Activated CD4-positive, alpha-beta T cell treated with anti-CD3 and anti-CD28 coated beads, Interleukin-2, amount 10 ng/mL, durations not matched to agents 24 days and 14 days (primary cell): Measurements from ENCODE around the gene MYOM1. TPM values are rescaled to one million over a fixed set of nuclear protein-coding genes. Genes with fewer than 3 reads are reported as not detected.
A peak's percentile ranks its signal among the peaks of the same experiment; 100 is the strongest.

Experiments used
- DNase-seq: peaks from one replicate; pipeline ENCODE4 v3.0.0; 2022
- H3K27ac Mint-ChIP-seq: one replicate; pipeline ENCODE4 v1.8.0; 2022; ENCODE audit warnings: mild to moderate bottlenecking, mixed read lengths
- H3K27me3 Mint-ChIP-seq: one replicate; pipeline ENCODE4 v1.8.0; 2022; ENCODE audit warnings: mixed read lengths
- H3K36me3 Mint-ChIP-seq: one replicate; pipeline ENCODE4 v1.8.0; 2022; ENCODE audit warnings: low read depth, mild to moderate bottlenecking, mixed read lengths
- H3K4me1 Mint-ChIP-seq: one replicate; pipeline ENCODE4 v1.8.0; 2021; ENCODE audit warnings: mixed read lengths
- H3K4me3 Mint-ChIP-seq: one replicate; pipeline ENCODE4 v1.8.0; 2022; ENCODE audit warnings: mild to moderate bottlenecking, moderate library complexity, mixed read lengths
- H3K9me3 Mint-ChIP-seq: one replicate; pipeline ENCODE4 v1.8.0; 2021; ENCODE audit warnings: mixed read lengths
- intact Hi-C: fragments of 100-400 bp; cut with micrococcal nuclease; formaldehyde crosslinking; loops from one replicate; pipeline ENCODE4 v1.15.1; 2023
- total RNA-seq: library from RNA; stranded (reverse); gene quantifications from 2 replicates; pipeline ENCODE4 v1.2.3, GENCODE V29; 2022

MYOM1 gene
- total RNA-seq, 1 donor from 2014 or later, result 0.75 TPM

- no peak overlapping the region for H3K27ac Mint-ChIP-seq
- H3K27me3 Mint-ChIP-seq, result peaks cover 1% of the 10 kb centered on the region
- H3K36me3 Mint-ChIP-seq, result no peaks in the 10 kb centered on the region
- H3K4me1 Mint-ChIP-seq, result no peaks in the 10 kb centered on the region
- DNase-seq, result peak; percentile 54
- H3K4me3 Mint-ChIP-seq, result no peak overlapping the region
- H3K9me3 Mint-ChIP-seq, result no peaks in the 10 kb centered on the region
- intact Hi-C loops, result no loop called here
Measured at GRCh38 chr18:3179430-3180089, 40.2 kb downstream of the MYOM1 start.

GRCh38 chr18:3177902-3178687 lies 41.7 kb downstream of the MYOM1 start:
- intact Hi-C loops, result no loop called here
- Mint-ChIP-seq H3K27ac (peak overlapping the region; percentile 45), H3K4me3 (no peak overlapping the region), H3K36me3 (no peaks in the 10 kb centered on the region), H3K9me3 (no peaks in the 10 kb centered on the region), H3K27me3 (peaks cover 1% of the 10 kb centered on the region), H3K4me1 (no peaks in the 10 kb centered on the region)
- peak; percentile 67 for DNase-seq

GRCh38 chr18:3175195-3175758 lies 44.5 kb downstream of the MYOM1 start:
- no peak overlapping the region for H3K4me3 Mint-ChIP-seq
- H3K4me1 Mint-ChIP-seq, result no peaks in the 10 kb centered on the region
- no peaks in the 10 kb centered on the region for H3K36me3 Mint-ChIP-seq
- peaks cover 3% of the 10 kb centered on the region for H3K27me3 Mint-ChIP-seq
- no peaks in the 10 kb centered on the region for H3K9me3 Mint-ChIP-seq
- DNase-seq, result no peak
- no peak overlapping the region for H3K27ac Mint-ChIP-seq
- intact Hi-C loops, result no loop called here

GRCh38 chr18:3172097-3172496 lies 47.7 kb downstream of the MYOM1 start:
- no peaks in the 10 kb centered on the region for H3K4me1 Mint-ChIP-seq
- H3K36me3 Mint-ChIP-seq, result no peaks in the 10 kb centered on the region
- intact Hi-C loops, result no loop called here
- H3K27me3 Mint-ChIP-seq, result peaks cover 2% of the 10 kb centered on the region
- no peak for DNase-seq
- no peak overlapping the region for H3K4me3 Mint-ChIP-seq
- no peak overlapping the region for H3K27ac Mint-ChIP-seq
- H3K9me3 Mint-ChIP-seq, result no peaks in the 10 kb centered on the region

- no peak for DNase-seq
- H3K27me3 Mint-ChIP-seq, result peaks cover 2% of the 10 kb centered on the region
- no peaks in the 10 kb centered on the region for H3K4me1 Mint-ChIP-seq
- H3K4me3 Mint-ChIP-seq, result no peak overlapping the region
- no peak overlapping the region for H3K27ac Mint-ChIP-seq
- H3K9me3 Mint-ChIP-seq, result no peaks in the 10 kb centered on the region
- intact Hi-C loops, result no loop called here
- no peaks in the 10 kb centered on the region for H3K36me3 Mint-ChIP-seq
Measured at GRCh38 chr18:3171631-3172030, 48.1 kb downstream of the MYOM1 start.

- Mint-ChIP-seq H3K27me3 (peaks cover 2% of the 10 kb centered on the region), H3K4me3 (no peak overlapping the region), H3K36me3 (no peaks in the 10 kb centered on the region), H3K4me1 (no peaks in the 10 kb centered on the region), H3K9me3 (no peaks in the 10 kb centered on the region), H3K27ac (no peak overlapping the region)
- no peak for DNase-seq
- intact Hi-C loops, result no loop called here
Measured at GRCh38 chr18:3170441-3171161, 49.2 kb downstream of the MYOM1 start.

GRCh38 chr18:3164381-3164780 lies 55.4 kb downstream of the MYOM1 start:
- DNase-seq, result no peak
- Mint-ChIP-seq H3K27me3 (peaks cover 3% of the 10 kb centered on the region), H3K9me3 (no peaks in the 10 kb centered on the region), H3K4me3 (no peak overlapping the region), H3K27ac (no peak overlapping the region), H3K4me1 (no peaks in the 10 kb centered on the region), H3K36me3 (no peaks in the 10 kb centered on the region)
- intact Hi-C loops, result no loop called here

- Mint-ChIP-seq H3K36me3 (no peaks in the 10 kb centered on the region), H3K4me3 (no peak overlapping the region), H3K9me3 (no peaks in the 10 kb centered on the region), H3K4me1 (no peaks in the 10 kb centered on the region), H3K27me3 (peaks cover 3% of the 10 kb centered on the region), H3K27ac (no peak overlapping the region)
- intact Hi-C loops, result no loop called here
- no peak for DNase-seq
Measured at GRCh38 chr18:3163968-3164367, 55.8 kb downstream of the MYOM1 start.

GRCh38 chr18:3162181-3162580 lies 57.6 kb downstream of the MYOM1 start:
- Mint-ChIP-seq H3K36me3 (no peaks in the 10 kb centered on the region), H3K9me3 (no peaks in the 10 kb centered on the region), H3K4me1 (no peaks in the 10 kb centered on the region), H3K27ac (no peak overlapping the region), H3K4me3 (no peak overlapping the region), H3K27me3 (peaks cover 3% of the 10 kb centered on the region)
- intact Hi-C loops, result no loop called here
- peak; percentile 30 for DNase-seq

- H3K4me1 Mint-ChIP-seq, result no peaks in the 10 kb centered on the region
- H3K9me3 Mint-ChIP-seq, result no peaks in the 10 kb centered on the region
- intact Hi-C loops, result loop anchor here (10.0 kb wide), 1 partner anchor 345 kb away; no protein-coding TSS in a partner anchor
- no peak for DNase-seq
- H3K27ac Mint-ChIP-seq, result no peak overlapping the region
- peaks cover 3% of the 10 kb centered on the region for H3K27me3 Mint-ChIP-seq
- H3K36me3 Mint-ChIP-seq, result no peaks in the 10 kb centered on the region
- no peak overlapping the region for H3K4me3 Mint-ChIP-seq
Measured at GRCh38 chr18:3159830-3160229, 59.9 kb downstream of the MYOM1 start.

GRCh38 chr18:3157606-3158005 lies 62.2 kb downstream of the MYOM1 start:
- no peak overlapping the region for H3K27ac Mint-ChIP-seq
- peaks cover 3% of the 10 kb centered on the region for H3K27me3 Mint-ChIP-seq
- H3K4me3 Mint-ChIP-seq, result no peak overlapping the region
- intact Hi-C loops, result loop anchor here (10.0 kb wide), 1 partner anchor 343 kb away; no protein-coding TSS in a partner anchor
- no peaks in the 10 kb centered on the region for H3K9me3 Mint-ChIP-seq
- no peak for DNase-seq
- no peaks in the 10 kb centered on the region for H3K4me1 Mint-ChIP-seq
- no peaks in the 10 kb centered on the region for H3K36me3 Mint-ChIP-seq

- Mint-ChIP-seq H3K27me3 (peaks cover 3% of the 10 kb centered on the region), H3K9me3 (no peaks in the 10 kb centered on the region), H3K27ac (no peak overlapping the region), H3K4me1 (no peaks in the 10 kb centered on the region), H3K36me3 (no peaks in the 10 kb centered on the region), H3K4me3 (no peak overlapping the region)
- no peak for DNase-seq
- intact Hi-C loops, result loop anchor here (10.0 kb wide), 1 partner anchor 342 kb away; no protein-coding TSS in a partner anchor
Measured at GRCh38 chr18:3157086-3157485, 62.7 kb downstream of the MYOM1 start.

- Mint-ChIP-seq H3K9me3 (no peaks in the 10 kb centered on the region), H3K36me3 (no peaks in the 10 kb centered on the region)
- intact Hi-C loops, result loop anchor here (10.0 kb wide), 1 partner anchor 341 kb away; no protein-coding TSS in a partner anchor
Measured at GRCh38 chr18:3156325-3156640, 63.5 kb downstream of the MYOM1 start.

GRCh38 chr18:3154214-3154613 lies 65.6 kb downstream of the MYOM1 start:
- no peaks in the 10 kb centered on the region for H3K9me3 Mint-ChIP-seq
- H3K36me3 Mint-ChIP-seq, result no peaks in the 10 kb centered on the region
- H3K4me1 Mint-ChIP-seq, result peaks cover 6% of the 10 kb centered on the region
- peak; percentile 13 for DNase-seq
- peaks cover 4% of the 10 kb centered on the region for H3K27me3 Mint-ChIP-seq
- H3K4me3 Mint-ChIP-seq, result no peak overlapping the region
- intact Hi-C loops, result loop anchor here (10.0 kb wide), 1 partner anchor 339 kb away; no protein-coding TSS in a partner anchor
- H3K27ac Mint-ChIP-seq, result no peak overlapping the region

More at GRCh38 chr18:3156325-3156640, 63.5 kb downstream of the MYOM1 start:
- Mint-ChIP-seq H3K27me3 (peaks cover 5% of the 10 kb centered on the region), H3K4me1 (peaks cover 3% of the 10 kb centered on the region), H3K4me3 (no peak overlapping the region), H3K27ac (no peak overlapping the region)
- DNase-seq, result no peak
